Body of pancreas (tissue), 4 donors: ENCODE measurements around the gene FGA. TPM values are rescaled to one million over a fixed set of nuclear protein-coding genes. Genes with fewer than 3 reads are reported as not detected.
"Not testable (repeated sequence)": the region's sequence is repeated elsewhere in the genome, so short reads cannot be mapped to it uniquely, and the experiment has no call there.

Experiments
- ATAC-seq: fragments of 150-250 bp; one replicate; pipeline ENCODE4 v1.9.1; 2016
- DNase-seq, 4 donors: peaks; one replicate each; pipeline ENCODE4 v3.0.0-alpha.2; 2019
- H3K27ac ChIP-seq, 4 donors: fragments of 200-600 bp; sonication (generic); 1 replicate in 3 of 4; 2 replicates in 1 of 4; pipeline versions ENCODE4 v1.5.1 to v1.6.1; 2016 to 2019; ENCODE audit warnings: mild to moderate bottlenecking in 1 of 4, mixed read lengths in 1 of 4, moderate library complexity in 1 of 4
- H3K27me3 ChIP-seq, 2 donors: fragments of 200-600 bp; sonication (generic); one replicate each; pipeline ENCODE4 v1.6.0; 2016; ENCODE audit warnings: mild to moderate bottlenecking in 1 of 2
- H3K36me3 ChIP-seq, 2 donors: fragments of 200-600 bp; sonication (generic); replicated peaks in 1 of 2; 2 replicates each; pipeline ENCODE4 v1.5.1; 2016; ENCODE audit warnings: low read depth in 2 of 2; ENCODE audit not compliant: insufficient read depth in 1 of 2
- H3K4me1 ChIP-seq: fragments of 200-600 bp; sonication (generic); one replicate; pipeline ENCODE4 v1.6.0; 2016
- H3K4me3 ChIP-seq, 2 donors: fragments of 200-600 bp; sonication (generic); 1 replicate in 1 of 2; 2 replicates in 1 of 2; pipeline ENCODE4 v1.5.1; 2016 to 2019
- H3K9me3 ChIP-seq, 3 donors: fragments of 200-600 bp; sonication (generic); 1 replicate in 2 of 3; 2 replicates in 1 of 3; pipeline ENCODE4 v1.5.1; 2016
- POLR2A ChIP-seq, 3 donors: fragments of 450-650 bp; IDR thresholded peaks; one replicate each; pipeline ENCODE4 v1.6.1; 2016; ENCODE audit warnings: antibody characterized with exemption in 3 of 3, mild to moderate bottlenecking in 2 of 3
- WGBS, 2 donors: methylation state at CpG; one replicate each; pipeline ENCODE4 v1.1.5; 2017; 5-methylcytosine and 5-hydroxymethylcytosine counted together
- intact Hi-C: fragments of 100-400 bp; cut with DNase I; formaldehyde crosslinking; loops from one replicate; pipeline ENCODE4 v1.15.1; 2023
- total RNA-seq, 2 donors: library from RNA; depleted of rRNA; stranded (reverse); fragments of >200 nt; gene quantifications; one replicate each; pipeline ENCODE4 v1.1.0, GENCODE V29; 2016
- TF ChIP-seq, protein P1 (sequence below), 7 experiments: fragments of 450-650 bp in 4 of 7; fragments of 200-600 bp in 3 of 7; sonication (generic) in 3 of 7; IDR thresholded peaks; one replicate each; pipeline ENCODE4 v1.5.1; 2016 to 2019; ENCODE audit warnings: antibody characterized with exemption in 7 of 7

FGA gene
- total RNA-seq, 2 donors from 2014 or later: 1.0 TPM; not detected in 1

DNA sequence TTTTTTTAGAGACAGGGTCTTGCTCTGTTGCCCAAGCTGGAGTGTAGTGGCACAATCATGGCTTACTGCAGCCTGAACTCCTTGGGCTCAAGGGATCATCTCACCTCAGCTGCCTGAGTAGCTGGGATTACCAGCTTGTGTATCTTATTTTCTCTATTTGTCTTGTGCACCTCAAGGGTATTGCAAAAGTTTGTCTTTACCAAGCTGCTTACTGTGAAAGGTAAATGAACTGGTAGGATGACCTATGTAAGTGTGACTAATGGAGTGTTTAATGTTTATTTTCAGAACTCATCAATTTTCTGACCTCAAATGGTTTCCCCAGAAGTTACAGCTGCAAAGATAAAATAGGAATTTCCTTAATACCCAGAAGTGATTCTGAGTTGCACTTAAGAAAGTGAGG is 5.3 kb upstream of the FGA start:
- H3K27ac ChIP-seq: no peak overlapping the region
- peaks cover under 1% of the 10 kb centered on the region for H3K4me1 ChIP-seq
- H3K9me3 ChIP-seq: no peaks in the 10 kb centered on the region
- H3K36me3 ChIP-seq: no peaks in the 10 kb centered on the region
- TF ChIP-seq POLR2A (IDR thresholded peaks at IDR 0.05): no peak
- TF ChIP-seq, protein P1, sequence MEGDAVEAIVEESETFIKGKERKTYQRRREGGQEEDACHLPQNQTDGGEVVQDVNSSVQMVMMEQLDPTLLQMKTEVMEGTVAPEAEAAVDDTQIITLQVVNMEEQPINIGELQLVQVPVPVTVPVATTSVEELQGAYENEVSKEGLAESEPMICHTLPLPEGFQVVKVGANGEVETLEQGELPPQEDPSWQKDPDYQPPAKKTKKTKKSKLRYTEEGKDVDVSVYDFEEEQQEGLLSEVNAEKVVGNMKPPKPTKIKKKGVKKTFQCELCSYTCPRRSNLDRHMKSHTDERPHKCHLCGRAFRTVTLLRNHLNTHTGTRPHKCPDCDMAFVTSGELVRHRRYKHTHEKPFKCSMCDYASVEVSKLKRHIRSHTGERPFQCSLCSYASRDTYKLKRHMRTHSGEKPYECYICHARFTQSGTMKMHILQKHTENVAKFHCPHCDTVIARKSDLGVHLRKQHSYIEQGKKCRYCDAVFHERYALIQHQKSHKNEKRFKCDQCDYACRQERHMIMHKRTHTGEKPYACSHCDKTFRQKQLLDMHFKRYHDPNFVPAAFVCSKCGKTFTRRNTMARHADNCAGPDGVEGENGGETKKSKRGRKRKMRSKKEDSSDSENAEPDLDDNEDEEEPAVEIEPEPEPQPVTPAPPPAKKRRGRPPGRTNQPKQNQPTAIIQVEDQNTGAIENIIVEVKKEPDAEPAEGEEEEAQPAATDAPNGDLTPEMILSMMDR (IDR thresholded peaks at IDR 0.05): no peak
- H3K4me3 ChIP-seq: no peak overlapping the region
- no peaks in the 10 kb centered on the region for H3K27me3 ChIP-seq
- intact Hi-C loops: no loop called here
- ATAC-seq (no peak), DNase-seq (no peak)

DNA sequence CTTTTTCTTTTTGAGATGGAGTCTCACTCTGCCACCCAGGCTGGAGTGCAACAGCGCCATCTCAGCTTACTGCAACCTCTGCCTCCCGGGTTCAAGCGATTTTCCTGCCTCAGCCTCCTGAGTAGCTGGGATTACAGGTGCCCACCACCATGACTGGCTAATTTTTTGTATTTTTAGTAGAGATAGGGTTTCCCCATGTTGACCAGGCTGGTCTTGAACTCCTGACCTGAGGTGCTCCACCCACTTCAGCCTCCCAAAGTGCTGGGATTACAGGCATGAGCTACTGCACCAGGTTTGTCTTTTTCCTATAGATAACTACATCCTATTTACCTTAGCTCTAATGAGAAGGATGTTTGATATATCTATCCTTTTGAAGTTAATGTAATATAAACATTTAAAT is 3.8 kb upstream of the FGA start:
- ATAC-seq, intact Hi-C loops: not testable (repeated sequence)
- 82 to 83% methylated on average over 3 of the region's 3 CpGs for WGBS, 2 donors

DNA sequence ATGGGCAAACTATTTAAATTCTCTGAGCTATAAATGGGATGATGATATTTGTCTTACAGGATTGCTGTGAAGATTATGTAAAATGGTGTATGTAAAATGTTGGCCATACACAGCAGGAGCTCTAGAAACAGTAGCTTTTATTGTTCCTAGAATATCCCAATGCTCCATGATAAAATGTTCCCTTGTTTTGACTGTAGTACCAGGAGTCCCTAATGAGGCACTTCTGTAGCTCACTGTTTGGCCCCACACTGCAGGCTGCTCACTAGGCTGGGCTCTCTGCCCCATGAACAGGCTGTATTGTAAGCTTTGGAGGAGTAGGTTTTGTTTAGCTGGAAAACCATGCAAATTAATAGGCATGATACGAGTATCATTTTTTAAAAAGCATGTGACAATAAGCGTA is 3.3 kb upstream of the FGA start:
- Histone ChIP-seq H3K4me3 (no peak overlapping the region), H3K36me3 (no peaks in the 10 kb centered on the region), H3K27ac (no peak overlapping the region), H3K9me3 (no peaks in the 10 kb centered on the region), H3K27me3 (no peaks in the 10 kb centered on the region), H3K4me1 (peaks cover 9% of the 10 kb centered on the region)
- WGBS, 2 donors: 54 to 75% methylated on average over 2 of the region's 2 CpGs
- intact Hi-C loops: no loop called here
- TF ChIP-seq, protein P1 (IDR thresholded peaks at IDR 0.05): no peak
- no peak for TF ChIP-seq POLR2A (IDR thresholded peaks at IDR 0.05)
- ATAC-seq: no peak
- no peak for DNase-seq

More for the DNA sequence above, 3.8 kb upstream of the FGA start:
- H3K4me1 ChIP-seq, H3K4me3 ChIP-seq, H3K9me3 ChIP-seq, H3K36me3 ChIP-seq, H3K27me3 ChIP-seq, DNase-seq, H3K27ac ChIP-seq: not testable (repeated sequence)

DNA sequence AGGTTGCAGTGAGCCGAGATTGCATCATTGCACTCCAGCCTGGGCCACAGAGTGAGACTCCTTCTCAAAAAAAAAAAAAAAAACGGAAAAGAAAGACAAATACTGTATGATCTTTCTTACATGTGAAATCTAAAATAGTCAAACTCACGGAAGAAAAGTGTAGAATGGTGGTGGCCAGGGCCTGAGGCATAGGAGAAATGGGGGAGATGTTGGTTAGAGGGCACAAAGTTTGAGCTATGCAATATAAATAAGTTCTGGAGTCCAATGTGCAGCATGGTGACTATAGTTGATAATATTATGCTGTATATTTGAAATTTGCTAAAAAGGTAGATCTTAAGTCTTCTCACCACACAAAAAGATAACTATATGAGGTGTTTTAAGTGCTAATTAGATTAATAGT is 1.3 kb upstream of the FGA start:
- no peak for TF ChIP-seq POLR2A (IDR thresholded peaks at IDR 0.05)
- TF ChIP-seq, protein P1 (IDR thresholded peaks at IDR 0.05): no peak
- Histone ChIP-seq H3K27ac (no peak overlapping the region), H3K4me1 (peaks cover 9% of the 10 kb centered on the region), H3K9me3 (no peaks in the 10 kb centered on the region), H3K36me3 (no peaks in the 10 kb centered on the region), H3K27me3 (no peaks in the 10 kb centered on the region), H3K4me3 (no peak overlapping the region)
- ATAC-seq (no peak), DNase-seq (no peak)
- intact Hi-C loops: no loop called here
- WGBS, 2 donors: 66 to 76% methylated on average over 3 of the region's 3 CpGs

DNA sequence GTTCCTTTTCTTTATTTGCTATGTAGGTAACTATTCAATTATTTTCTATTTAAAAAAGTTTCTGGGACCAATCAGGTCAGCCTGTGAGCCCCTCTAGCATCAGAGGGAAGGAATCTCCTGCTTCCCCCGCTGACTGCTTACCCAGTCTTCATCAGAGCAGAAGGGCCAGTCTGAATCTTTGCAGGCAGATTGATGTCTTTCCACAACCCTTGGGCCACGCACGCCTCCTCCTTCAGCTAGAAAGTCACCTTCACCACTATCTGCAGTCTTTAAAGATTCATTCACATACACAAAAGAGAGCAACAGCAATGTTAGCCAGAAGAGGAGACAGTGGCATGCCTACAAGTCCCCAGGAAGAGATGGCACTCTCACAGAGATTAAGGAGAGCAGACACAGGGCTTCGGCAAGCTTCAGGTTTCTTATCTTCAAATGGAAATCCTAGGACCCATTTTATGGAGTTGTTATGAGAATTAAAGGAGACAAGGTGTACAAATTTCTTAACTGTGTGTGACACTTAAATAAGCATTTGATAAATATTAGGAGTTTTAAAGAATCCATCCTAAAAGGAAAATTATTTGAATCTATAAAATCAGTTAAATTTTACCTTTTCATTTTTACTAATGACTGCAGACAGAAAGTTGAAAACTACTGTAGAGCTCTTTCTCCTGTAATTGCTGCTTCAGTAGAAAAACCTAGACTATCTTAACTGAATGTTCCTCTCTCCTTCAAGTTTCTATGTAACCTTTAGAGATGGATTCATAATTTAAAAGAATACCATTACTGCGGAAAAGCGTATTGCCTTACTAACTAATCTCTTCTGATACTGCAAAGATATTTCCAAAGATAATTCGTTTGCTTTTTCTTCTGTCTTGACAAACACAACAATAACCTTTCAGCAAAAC is 995 bp downstream of the FGA start:
- TF ChIP-seq, protein P1 (IDR thresholded peaks at IDR 0.05): no peak
- TF ChIP-seq POLR2A (IDR thresholded peaks at IDR 0.05): no peak
- 65% methylated on average over 7 of the region's 7 CpGs for WGBS, 2 donors
- Histone ChIP-seq H3K9me3 (no peaks in the 10 kb centered on the region), H3K4me1 (peaks cover 9% of the 10 kb centered on the region), H3K4me3 (no peak overlapping the region), H3K27me3 (no peaks in the 10 kb centered on the region), H3K36me3 (no peaks in the 10 kb centered on the region), H3K27ac (no peak overlapping the region)
- DNase-seq: no peak
- intact Hi-C loops: no loop called here
- no peak for ATAC-seq
